Naive thymus-derived CD4-positive, alpha-beta T cell (primary cell): ENCODE data around the gene TCN2. TPM values are rescaled to one million over a fixed set of nuclear protein-coding genes. Genes with fewer than 3 reads are reported as not detected.
"Not testable (repeated sequence)": the region's sequence is repeated elsewhere in the genome, so short reads cannot be mapped to it uniquely, and the experiment has no call there.

Experiments used
- ATAC-seq: fragments of 150-1000 bp; cut with Tn5 transposase; 2 replicates; pipeline ENCODE4 v1.10.0; 2021; ENCODE audit warnings: mild to moderate bottlenecking, moderate library complexity
- CTCF ChIA-PET: fragments of 350-600 bp; sonication (Branson Sonifier 250); formaldehyde crosslinking; loops from one replicate; lab custom pipeline; 2021; ENCODE audit warnings: antibody characterized with exemption; lab: Charles Lee
- POLR2A ChIA-PET: fragments of 350-600 bp; sonication (Branson Sonifier 250); formaldehyde crosslinking; loops from one replicate; lab custom pipeline; 2021; ENCODE audit warnings: antibody characterized with exemption, inconsistent platforms; lab: Charles Lee
- DNase-seq, 9 donors: peaks; one replicate each; pipeline versions ENCODE4 v3.0.0 to v3.0.0-alpha.2; 2020 to 2022; ENCODE audit warnings: mixed read lengths in 1 of 9
- H3K27ac ChIP-seq: one replicate; pipeline ENCODE4 v1.7.0; 2013; ENCODE audit warnings: mild to moderate bottlenecking, low read depth, low read length, moderate library complexity
- H3K27me3 ChIP-seq, 2 donors: one replicate each; pipeline ENCODE4 v1.7.0; 2013; ENCODE audit warnings: low read length in 2 of 2, mild to moderate bottlenecking in 2 of 2, moderate library complexity in 2 of 2; ENCODE audit not compliant: control insufficient read depth in 2 of 2, insufficient read depth in 2 of 2
- H3K36me3 ChIP-seq, 3 experiments: 1 replicate in 2 of 3; 2 replicates in 1 of 3; pipeline ENCODE4 v1.7.0; 2013; ENCODE audit warnings: low read length in 3 of 3, mild to moderate bottlenecking in 3 of 3, moderate library complexity in 1 of 3; ENCODE audit not compliant: insufficient read depth in 3 of 3, control insufficient read depth in 2 of 3
- H3K4me1 ChIP-seq, 2 donors: one replicate each; pipeline ENCODE4 v1.7.0; 2013; ENCODE audit warnings: low read length in 2 of 2, mild to moderate bottlenecking in 2 of 2, moderate library complexity in 1 of 2; ENCODE audit not compliant: control insufficient read depth in 2 of 2, insufficient read depth in 2 of 2
- H3K4me3 ChIP-seq: 2 replicates; pipeline ENCODE4 v1.7.0; 2013; ENCODE audit warnings: mild to moderate bottlenecking, low read length
- H3K9me3 ChIP-seq, 3 experiments: 1 replicate in 2 of 3; 2 replicates in 1 of 3; pipeline ENCODE4 v1.7.0; 2013; ENCODE audit warnings: low read length in 3 of 3; ENCODE audit not compliant: control insufficient read depth in 2 of 3
- H3K27ac Mint-ChIP-seq, 9 donors: one replicate each; pipeline ENCODE4 v1.8.0; 2020 to 2022; ENCODE audit warnings: mixed read lengths in 9 of 9, mild to moderate bottlenecking in 8 of 9, moderate library complexity in 5 of 9, inconsistent platforms in 2 of 9
- H3K27me3 Mint-ChIP-seq, 5 donors: one replicate each; pipeline ENCODE4 v1.8.0; 2021 to 2022; ENCODE audit warnings: mixed read lengths in 5 of 5, mild to moderate bottlenecking in 1 of 5
- H3K36me3 Mint-ChIP-seq, 5 donors: one replicate each; pipeline ENCODE4 v1.8.0; 2020 to 2022; ENCODE audit warnings: mixed read lengths in 5 of 5, mild to moderate bottlenecking in 3 of 5, inconsistent platforms in 1 of 5
- H3K4me1 Mint-ChIP-seq, 7 donors: one replicate each; pipeline ENCODE4 v1.8.0; 2020 to 2022; ENCODE audit warnings: mixed read lengths in 7 of 7, mild to moderate bottlenecking in 3 of 7, inconsistent platforms in 1 of 7
- H3K4me3 Mint-ChIP-seq, 10 donors: one replicate each; pipeline ENCODE4 v1.8.0; 2020 to 2022; ENCODE audit warnings: mild to moderate bottlenecking in 10 of 10, mixed read lengths in 10 of 10, moderate library complexity in 6 of 10, inconsistent platforms in 2 of 10
- H3K9me3 Mint-ChIP-seq, 11 donors: one replicate each; pipeline ENCODE4 v1.8.0; 2020 to 2022; ENCODE audit warnings: mixed read lengths in 11 of 11, mild to moderate bottlenecking in 4 of 11, inconsistent platforms in 1 of 11, moderate library complexity in 1 of 11
- intact Hi-C, 2 donors: fragments of 100-400 bp; cut with micrococcal nuclease; formaldehyde crosslinking; loops; one replicate each; pipeline ENCODE4 v1.15.1; 2023
- polyA plus RNA-seq, 2 donors: library from polyadenylated mRNA; unstranded; fragments of 300-500 nt; fragmentation: Illumina TruSeq; gene quantifications; one replicate each; pipeline ENCODE4 v1.2.3, GENCODE V29; 2021
- total RNA-seq, 6 experiments: library from RNA in 5 of 6; stranded (reverse) in 5 of 6; gene quantifications; 1 replicate in 5 of 6; 2 replicates in 1 of 6; pipeline ENCODE4 v1.2.3 and lab custom pipeline; 2021 to 2026

TCN2 gene
- total RNA-seq (1 to 10 TPM in 3 of 5 experiments, under 1 TPM in 2; 0.57 to 8.9 (median 1.3) TPM), polyA plus RNA-seq (under 1 TPM; 0.69 to 0.79 TPM), total RNA-seq (lab: John Stamatoyannopoulos, UW) (1.3 reads per million, percentile 2 among the genes with 10 or more reads in this experiment)

GRCh38 chr22:30606455-30607299 is at the start of gene TCN2:
Gene TCN2, plus strand, starts transcription at chr22:30607174. Its CDS starts 158 bp downstream, at chr22:30607332.
- H3K27ac ChIP-seq: peak within 1 kb of the TSS; percentile 56
- peak; percentile 70 for ATAC-seq
- peak in 8 of 9 donors; percentile 8 to 42 (median 22) for DNase-seq
- intact Hi-C loops: loop anchor here (1.0 to 2.0 kb wide), 2 partner anchors 14 kb away; no protein-coding TSS in a partner anchor
- Mint-ChIP-seq H3K36me3 (no peaks in the 10 kb centered on the region), H3K4me1 (peaks cover 24 to 59% (median 28%) of the 10 kb centered on the region in 7 donors), H3K4me3 (peak within 1 kb of the TSS; percentile 75 to 95 (median 90)), H3K27ac (peak within 1 kb of the TSS; percentile 47 to 86 (median 67)), H3K9me3 (peaks cover 0 to 1% (median 0%) of the 10 kb centered on the region in 11 donors), H3K27me3 (no peaks in the 10 kb centered on the region)
- H3K4me1 ChIP-seq: peaks cover 0 to 6% of the 10 kb centered on the region in 2 donors
- no peaks in the 10 kb centered on the region for H3K36me3 ChIP-seq
- no peaks in the 10 kb centered on the region for H3K27me3 ChIP-seq
- no peaks in the 10 kb centered on the region for H3K9me3 ChIP-seq
- CTCF ChIA-PET: no interaction called here
- POLR2A ChIA-PET: interaction anchor here (0.6 to 2.2 kb wide), 3 partner anchors 15 to 626 kb away, joined by 4 to 8 read pairs (median 5); partner anchors contain the start of genes PES1 and SLC35E4
- peak within 1 kb of the TSS; percentile 81 for H3K4me3 ChIP-seq

GRCh38 chr22:30557243-30557642 is 49.7 kb upstream of the TCN2 start:
- Histone ChIP-seq H3K27me3 (no peaks in the 10 kb centered on the region), H3K4me3 (no peak overlapping the region), H3K27ac (no peak overlapping the region), H3K9me3 (no peaks in the 10 kb centered on the region), H3K36me3 (no peaks in the 10 kb centered on the region), H3K4me1 (no peaks in the 10 kb centered on the region)
- H3K27me3 Mint-ChIP-seq: peaks cover 0 to 5% (median 0%) of the 10 kb centered on the region in 5 donors
- no peak overlapping the region for H3K4me3 Mint-ChIP-seq
- peaks cover 0 to 6% (median 0%) of the 10 kb centered on the region in 5 donors for H3K36me3 Mint-ChIP-seq
- H3K9me3 Mint-ChIP-seq: no peaks in the 10 kb centered on the region
- peaks cover 0 to 5% (median 0%) of the 10 kb centered on the region in 7 donors for H3K4me1 Mint-ChIP-seq
- POLR2A ChIA-PET: interaction anchor here (0.7 kb wide), 1 partner anchor 1063 kb away, joined by 3 read pairs; no protein-coding TSS in a partner anchor
- CTCF ChIA-PET: no interaction called here
- H3K27ac Mint-ChIP-seq: peak overlapping the region in 1 of 9 donors; percentile 3
- ATAC-seq (no peak), DNase-seq (no peak)
- intact Hi-C loops: no loop called here

GRCh38 chr22:30559889-30560288 is 47.1 kb upstream of the TCN2 start:
- Mint-ChIP-seq H3K4me1 (no peaks in the 10 kb centered on the region), H3K9me3 (no peaks in the 10 kb centered on the region), H3K4me3 (no peak overlapping the region), H3K27me3 (peaks cover 0 to 6% (median 0%) of the 10 kb centered on the region in 5 donors), H3K36me3 (peaks cover 0 to 6% (median 0%) of the 10 kb centered on the region in 5 donors), H3K27ac (no peak overlapping the region)
- Histone ChIP-seq H3K9me3 (no peaks in the 10 kb centered on the region), H3K27ac (no peak overlapping the region), H3K4me3 (no peak overlapping the region), H3K27me3 (no peaks in the 10 kb centered on the region), H3K4me1 (no peaks in the 10 kb centered on the region), H3K36me3 (no peaks in the 10 kb centered on the region)
- POLR2A ChIA-PET: no interaction called here
- DNase-seq (no peak), ATAC-seq (no peak)
- intact Hi-C loops: no loop called here
- CTCF ChIA-PET: no interaction called here

GRCh38 chr22:30560643-30561202 is 46.3 kb upstream of the TCN2 start:
- H3K36me3 Mint-ChIP-seq, H3K27me3 Mint-ChIP-seq, H3K27ac Mint-ChIP-seq, H3K4me1 Mint-ChIP-seq, H3K27ac ChIP-seq, POLR2A ChIA-PET, DNase-seq, H3K27me3 ChIP-seq, H3K9me3 ChIP-seq, ATAC-seq, CTCF ChIA-PET, H3K4me3 ChIP-seq, H3K4me3 Mint-ChIP-seq, H3K36me3 ChIP-seq, H3K4me1 ChIP-seq, H3K9me3 Mint-ChIP-seq, intact Hi-C loops: not testable (repeated sequence)

GRCh38 chr22:30561402-30562189 is 45.4 kb upstream of the TCN2 start:
- ATAC-seq: no peak
- CTCF ChIA-PET: no interaction called here
- intact Hi-C loops: no loop called here

GRCh38 chr22:30562366-30562765 is 44.6 kb upstream of the TCN2 start:
- Histone ChIP-seq H3K9me3 (no peaks in the 10 kb centered on the region), H3K27me3 (no peaks in the 10 kb centered on the region), H3K4me3 (no peak overlapping the region), H3K27ac (no peak overlapping the region), H3K36me3 (no peaks in the 10 kb centered on the region), H3K4me1 (no peaks in the 10 kb centered on the region)
- Mint-ChIP-seq H3K9me3 (no peaks in the 10 kb centered on the region), H3K36me3 (no peaks in the 10 kb centered on the region), H3K4me1 (no peaks in the 10 kb centered on the region), H3K27ac (no peak overlapping the region), H3K4me3 (no peak overlapping the region), H3K27me3 (peaks cover 0 to 6% (median 0%) of the 10 kb centered on the region in 5 donors)
- ATAC-seq: no peak
- DNase-seq: no peak
- ChIA-PET CTCF (no interaction called here), POLR2A (no interaction called here)
- intact Hi-C loops: no loop called here

More at GRCh38 chr22:30561402-30562189, 45.4 kb upstream of the TCN2 start:
- H3K9me3 ChIP-seq: no peaks in the 10 kb centered on the region
- no peaks in the 10 kb centered on the region for H3K4me1 ChIP-seq
- DNase-seq: no peak
- Mint-ChIP-seq H3K27me3 (peaks cover 0 to 6% (median 0%) of the 10 kb centered on the region in 5 donors), H3K9me3 (no peaks in the 10 kb centered on the region), H3K4me1 (no peaks in the 10 kb centered on the region), H3K27ac (no peak overlapping the region), H3K4me3 (no peak overlapping the region), H3K36me3 (no peaks in the 10 kb centered on the region)
- H3K4me3 ChIP-seq: no peak overlapping the region
- H3K27me3 ChIP-seq: no peaks in the 10 kb centered on the region
- H3K36me3 ChIP-seq: no peaks in the 10 kb centered on the region
- POLR2A ChIA-PET: no interaction called here
- no peak overlapping the region for H3K27ac ChIP-seq
